K562 (cell line): ENCODE measurements around the gene SV2C. TPM values are rescaled to one million over a fixed set of nuclear protein-coding genes. Genes with fewer than 3 reads are reported as not detected.

Source experiments
- ATAC-seq: fragments of 200-7000 bp; cut with Tn5 transposase; 3 replicates; pipeline ENCODE4 v1.9.1; 2020; ENCODE audit warnings: moderate library complexity
- BruUV-seq: library from RNA; stranded (reverse); fragments of 400-500 nt; replicated peaks from 2 replicates; lab custom pipeline; 2021; lab: Mats Ljungman, UMichigan
- CTCF ChIA-PET: fragments of 300-600 bp; formaldehyde crosslinking; extraction: SDS; loops from one replicate; lab custom pipeline; 2021; ENCODE audit warnings: low intra/inter-chr PET ratio; lab: Yijun Ruan, JAX
- POLR2A ChIA-PET: fragments of 300-600, 350-650 bp; sonication (Branson Sonifier 250); formaldehyde crosslinking; extraction: SDS; loops from one replicate; lab custom pipeline; 2021; ENCODE audit warnings: antibody characterized with exemption, inconsistent platforms; lab: Yijun Ruan, JAX
- DNase-seq, 4 experiments: peaks; one replicate each; pipeline versions ENCODE4 v3.0.0 to v3.0.0-alpha.2; 2011 to 2018; ENCODE audit warnings: low spot score in 3 of 4, mixed read lengths in 3 of 4; ENCODE audit errors: extremely low read depth in 1 of 4
- FAIRE-seq: peaks from 2 replicates; lab custom pipeline; 2011; peaks lifted over from hg19 to GRCh38; lab: Jason Lieb, UNC
- H2AFZ ChIP-seq: 2 replicates; pipeline ENCODE4 v1.6.0; 2011; ENCODE audit warnings: low read depth, low read length, control low read depth, inconsistent platforms
- H3K27ac ChIP-seq: fragments of 200-600 bp; 3 replicates; pipeline ENCODE4 v1.8.0; 2011; ENCODE audit warnings: low read depth, mild to moderate bottlenecking, control low read depth, inconsistent platforms, low read length, moderate library complexity, mixed read lengths; ENCODE audit errors: extremely low read depth
- H3K27me3 ChIP-seq, 2 experiments: fragments of 300-600 bp in 1 of 2; 2 replicates in 1 of 2; 3 replicates in 1 of 2; pipeline versions ENCODE4 v1.6.0 to v1.8.0; 2011; ENCODE audit warnings: inconsistent platforms in 2 of 2, low read length in 2 of 2, mild to moderate bottlenecking in 1 of 2, mixed read lengths in 1 of 2, moderate library complexity in 1 of 2; ENCODE audit not compliant: control insufficient read depth in 2 of 2, insufficient read depth in 2 of 2
- H3K36me3 ChIP-seq: fragments of 300-600 bp; 3 replicates; pipeline ENCODE4 v1.8.0; 2011; ENCODE audit warnings: mild to moderate bottlenecking, low read length, inconsistent platforms; ENCODE audit not compliant: control insufficient read depth, insufficient read depth
- H3K4me1 ChIP-seq, 2 experiments: fragments of 200-600 bp in 1 of 2; replicated peaks in 1 of 2; 2 replicates in 1 of 2; 3 replicates in 1 of 2; pipeline versions ENCODE4 v1.5.1 to v1.8.0; 2011; ENCODE audit warnings: inconsistent platforms in 2 of 2, low read length in 2 of 2, mild to moderate bottlenecking in 1 of 2, mixed read lengths in 1 of 2, moderate library complexity in 1 of 2; ENCODE audit not compliant: control insufficient read depth in 2 of 2, insufficient read depth in 2 of 2
- H3K4me2 ChIP-seq: 2 replicates; pipeline ENCODE4 v1.6.1; 2011; ENCODE audit warnings: low read length, control low read depth, inconsistent platforms, mixed read lengths; ENCODE audit not compliant: insufficient read depth
- H3K4me3 ChIP-seq: fragments of 200-600 bp; sonication (generic), shearing (Covaris generic); 2 replicates; pipeline ENCODE4 v1.5.1; 2016; ENCODE audit warnings: control low read depth, inconsistent platforms
- H3K79me2 ChIP-seq: fragments of 200-600 bp; 3 replicates; pipeline ENCODE4 v1.8.0; 2011; ENCODE audit warnings: low read length, inconsistent platforms; ENCODE audit not compliant: control insufficient read depth, insufficient read depth
- H3K9ac ChIP-seq, 2 experiments: 2 replicates each; pipeline versions ENCODE4 v1.6.0 to v1.6.1; 2011; ENCODE audit warnings: low read depth in 2 of 2, low read length in 2 of 2, control low read depth in 1 of 2, inconsistent platforms in 1 of 2, mild to moderate bottlenecking in 1 of 2, mixed read lengths in 1 of 2; ENCODE audit not compliant: insufficient read depth in 1 of 2
- H3K9me1 ChIP-seq: one replicate; pipeline ENCODE4 v1.6.0; 2011; ENCODE audit warnings: inconsistent platforms, mild to moderate bottlenecking, low read length, moderate library complexity; ENCODE audit not compliant: control insufficient read depth, insufficient read depth
- H3K9me3 ChIP-seq: replicated peaks from 2 replicates; pipeline ENCODE4 v1.5.1; 2011; ENCODE audit warnings: low read depth, low read length, inconsistent platforms; ENCODE audit not compliant: control insufficient read depth, insufficient read depth
- H4K20me1 ChIP-seq: replicated peaks from 2 replicates; pipeline ENCODE4 v1.6.1; 2011; ENCODE audit warnings: low read length, inconsistent platforms, mixed read lengths; ENCODE audit not compliant: control insufficient read depth, insufficient read depth
- CHAMP1 ChIP-seq: fragments of 450-650 bp; IDR thresholded peaks from 2 replicates; pipeline ENCODE4 v1.6.1; 2016; ENCODE audit warnings: mild to moderate bottlenecking
- FOSL1 ChIP-seq: fragments of 200-800 bp; sonication (Bioruptor generic); conservative IDR thresholded peaks from 2 replicates; pipeline ENCODE4 v1.6.1; 2016; ENCODE audit warnings: missing genetic modification characterization, missing compliant biosample characterization
- GATAD2B ChIP-seq: fragments of 450-650 bp; IDR thresholded peaks from 2 replicates; pipeline ENCODE4 v1.6.1; 2017; ENCODE audit warnings: mild to moderate bottlenecking, borderline replicate concordance
- SNIP1 ChIP-seq: fragments of 450-650 bp; IDR thresholded peaks from 2 replicates; pipeline ENCODE4 v1.7.1; 2017; ENCODE audit warnings: low read depth, mild to moderate bottlenecking
- SNRNP70 ChIP-seq: fragments of 200-400 bp; formaldehyde crosslinking; optimal IDR thresholded peaks from 2 replicates; pipeline ENCODE3; 2017; ENCODE audit warnings: low read depth, low read length
- ZNF253 ChIP-seq: fragments of 250-450 bp; sonication (Bioruptor Pico); conservative IDR thresholded peaks from 2 replicates; pipeline ENCODE4 v1.6.1; 2021; ENCODE audit warnings: mild to moderate bottlenecking
- ZNF785 ChIP-seq: fragments of 250-450 bp; sonication (Bioruptor Pico); IDR thresholded peaks from 2 replicates; pipeline ENCODE4 v1.4.0; 2020; ENCODE audit warnings: mild to moderate bottlenecking
- WGBS: fragments of 100-300 bp; shearing (Covaris generic); methylation state at CpG from one replicate; pipeline ENCODE4 v1.1.6; 2016; ENCODE audit warnings: low coverage, mixed read lengths; ENCODE audit not compliant: insufficient coverage; ENCODE audit errors: missing lambda C conversion rate; 5-methylcytosine and 5-hydroxymethylcytosine counted together
- in situ Hi-C: fragments of 300-500 bp; cut with MboI; formaldehyde crosslinking; loops from 4 replicates; pipeline ENCODE4 v1.15.0; 2018; ENCODE audit warnings: inconsistent platforms, mixed read lengths
- intact Hi-C: fragments of 100-400 bp; cut with micrococcal nuclease; formaldehyde crosslinking; loops from 2 replicates; pipeline ENCODE4 v1.14.2; 2022
- polyA plus RNA-seq, 8 experiments: library from polyadenylated mRNA; depleted of rRNA in 4 of 8; stranded (reverse) in 5 of 8; unstranded in 3 of 8; fragments of >200 nt; fragmentation: Nextera tagmentation in 2 of 8; fragmentation: Illumina TruSeq in 1 of 8; extraction: Ambion mirVana in 2 of 8; extraction: Trizol in 1 of 8; gene quantifications; 2 replicates each; pipeline versions ENCODE4 v1.2.1 to v1.2.3, GENCODE V29; 2011 to 2014; ENCODE audit warnings: inconsistent platforms in 1 of 8, missing spikeins in 1 of 8
- total RNA-seq, 7 experiments: library from RNA; depleted of rRNA in 6 of 7; stranded (reverse); fragments of >200 nt in 6 of 7; fragmentation: Illumina TruSeq in 2 of 7; extraction: Trizol in 2 of 7; gene quantifications; 2 replicates each; pipeline versions ENCODE4 v1.2.1 to v1.2.3, GENCODE V29; 2011 to 2021; ENCODE audit warnings: low replicate concordance in 1 of 7
- TF ChIP-seq, protein P1 (sequence below), 2 experiments: fragments of 450-650 bp in 1 of 2; sonication (generic) in 1 of 2; formaldehyde crosslinking; conservative IDR thresholded peaks; 2 replicates each; pipeline versions ENCODE4 v1.4.0 to v1.8.1; 2020 to 2022; ENCODE audit warnings: mild to moderate bottlenecking in 1 of 2, missing genetic modification reagents in 1 of 2
- TF ChIP-seq, protein P2 (sequence below), 3 experiments: IDR thresholded peaks in 2 of 3; conservative IDR thresholded peaks in 1 of 3; 2 replicates each; pipeline ENCODE4 v1.5.1; 2011 to 2012; ENCODE audit warnings: low read length in 3 of 3, mild to moderate bottlenecking in 3 of 3, control low read depth in 2 of 3, improper control_type of control experiment in 1 of 3, inconsistent platforms in 1 of 3, low read depth in 1 of 3, mixed read lengths in 1 of 3, moderate library complexity in 1 of 3; ENCODE audit not compliant: insufficient read depth in 2 of 3

Gene SV2C
- total and polyA plus RNA-seq, 9 of the 15 experiments (the other 6 are each of a cell fraction or from before 2014, with no cell fraction given), result 0.05 TPM; not detected in 8

DNA sequence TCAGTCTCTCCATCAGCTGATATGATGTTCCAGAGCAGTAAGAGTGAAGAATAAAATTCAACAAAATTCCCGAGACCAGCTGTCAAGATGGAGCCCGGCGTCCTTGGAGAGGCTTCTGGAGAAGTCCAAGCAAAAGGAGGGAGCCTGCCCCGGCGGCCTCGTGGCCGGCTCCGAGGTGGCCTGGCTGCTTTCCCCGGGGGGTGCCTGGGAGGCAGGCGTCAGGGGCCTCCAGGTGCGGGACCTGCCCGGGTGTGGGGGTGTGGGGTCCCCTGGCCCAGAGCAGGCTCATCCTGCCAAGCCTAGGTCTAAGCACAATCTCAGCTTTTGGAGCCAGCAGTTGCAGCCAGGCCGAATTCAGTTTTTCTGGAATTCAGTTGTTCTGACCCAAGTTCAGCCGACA is 197.3 kb downstream of the SV2C start:
- ATAC-seq (no peak), DNase-seq (no peak), FAIRE-seq (no peak)
- H3K9ac ChIP-seq, result no peak overlapping the region
- H3K4me2 ChIP-seq, result no peak overlapping the region
- intact Hi-C loops (no loop called here), in situ Hi-C loops (no loop called here)
- H3K27me3 ChIP-seq, result peaks cover 20 to 30% of the 10 kb centered on the region in 2 experiments
- no peak overlapping the region for H2AFZ ChIP-seq
- no peaks in the 10 kb centered on the region for H4K20me1 ChIP-seq
- no peaks in the 10 kb centered on the region for H3K9me3 ChIP-seq
- no peaks in the 10 kb centered on the region for H3K9me1 ChIP-seq
- ChIA-PET CTCF (no interaction called here), POLR2A (interaction anchor here (0.7 to 1.0 kb wide), 2 partner anchors 12 to 450 kb away, joined by 3 read pairs; no protein-coding TSS in a partner anchor)
- BruUV-seq, result no TSS peak
- 3% methylated on average over 9 of the region's 14 CpGs for WGBS
- H3K79me2 ChIP-seq, result no peaks in the 10 kb centered on the region
- TF ChIP-seq, protein P1, sequence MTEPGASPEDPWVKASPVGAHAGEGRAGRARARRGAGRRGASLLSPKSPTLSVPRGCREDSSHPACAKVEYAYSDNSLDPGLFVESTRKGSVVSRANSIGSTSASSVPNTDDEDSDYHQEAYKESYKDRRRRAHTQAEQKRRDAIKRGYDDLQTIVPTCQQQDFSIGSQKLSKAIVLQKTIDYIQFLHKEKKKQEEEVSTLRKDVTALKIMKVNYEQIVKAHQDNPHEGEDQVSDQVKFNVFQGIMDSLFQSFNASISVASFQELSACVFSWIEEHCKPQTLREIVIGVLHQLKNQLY (CRISPR knock-in tag; conservative IDR thresholded peaks at IDR 0.05), result no peak
- TF ChIP-seq ZNF253 (CRISPR knock-in tag), result no peak
- no peak for TF ChIP-seq CHAMP1
- no peak for TF ChIP-seq SNIP1
- TF ChIP-seq ZNF785 (CRISPR knock-in tag), result no peak
- TF ChIP-seq SNRNP70, result no peak
- no peak for TF ChIP-seq GATAD2B
- TF ChIP-seq, protein P2, sequence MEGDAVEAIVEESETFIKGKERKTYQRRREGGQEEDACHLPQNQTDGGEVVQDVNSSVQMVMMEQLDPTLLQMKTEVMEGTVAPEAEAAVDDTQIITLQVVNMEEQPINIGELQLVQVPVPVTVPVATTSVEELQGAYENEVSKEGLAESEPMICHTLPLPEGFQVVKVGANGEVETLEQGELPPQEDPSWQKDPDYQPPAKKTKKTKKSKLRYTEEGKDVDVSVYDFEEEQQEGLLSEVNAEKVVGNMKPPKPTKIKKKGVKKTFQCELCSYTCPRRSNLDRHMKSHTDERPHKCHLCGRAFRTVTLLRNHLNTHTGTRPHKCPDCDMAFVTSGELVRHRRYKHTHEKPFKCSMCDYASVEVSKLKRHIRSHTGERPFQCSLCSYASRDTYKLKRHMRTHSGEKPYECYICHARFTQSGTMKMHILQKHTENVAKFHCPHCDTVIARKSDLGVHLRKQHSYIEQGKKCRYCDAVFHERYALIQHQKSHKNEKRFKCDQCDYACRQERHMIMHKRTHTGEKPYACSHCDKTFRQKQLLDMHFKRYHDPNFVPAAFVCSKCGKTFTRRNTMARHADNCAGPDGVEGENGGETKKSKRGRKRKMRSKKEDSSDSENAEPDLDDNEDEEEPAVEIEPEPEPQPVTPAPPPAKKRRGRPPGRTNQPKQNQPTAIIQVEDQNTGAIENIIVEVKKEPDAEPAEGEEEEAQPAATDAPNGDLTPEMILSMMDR (IDR thresholded peaks at IDR 0.05 in 2 of 3, conservative IDR thresholded peaks at IDR 0.05 in 1 of 3; ENCODE audit: insufficient read depth in 2 of 3, low read depth in 1 of 3, low read length in 3 of 3), result no peak
- no peak for TF ChIP-seq FOSL1
- H3K36me3 ChIP-seq, result no peaks in the 10 kb centered on the region
- no peak overlapping the region for H3K4me3 ChIP-seq
- no peaks in the 10 kb centered on the region for H3K4me1 ChIP-seq
- H3K27ac ChIP-seq, result no peak overlapping the region
